ENCODE results near the gene STBD1.
"Not testable (repeated sequence)": the region's sequence is repeated elsewhere in the genome, so short reads cannot be mapped to it uniquely, and the experiment has no call there.

The STBD1 gene

GRCh38 chr4:76326515-76326914, 20.0 kb downstream of the STBD1 start:
- no peak for DNase-seq

DNA sequence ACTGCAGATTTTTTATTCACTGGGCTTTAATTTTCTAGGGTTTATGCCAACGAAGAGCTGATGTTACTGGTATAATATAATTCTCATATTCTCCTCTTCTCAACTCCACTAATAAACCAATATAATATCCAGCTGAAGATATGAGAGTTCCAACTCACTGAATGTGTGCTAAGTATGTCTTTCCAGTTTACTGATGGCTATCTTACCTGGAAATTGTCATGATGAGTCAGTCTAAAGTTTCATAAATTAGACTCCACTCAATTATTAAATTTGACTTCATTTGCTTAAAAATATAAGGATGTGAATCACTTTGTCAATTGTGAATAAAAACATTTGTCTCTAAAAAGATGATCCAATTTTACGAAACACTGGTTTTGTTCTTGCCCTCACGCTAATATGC, 28.4 kb downstream of the STBD1 start:
- no peak for DNase-seq

- no peak for DNase-seq
Measured at GRCh38 chr4:76339364-76339763, 32.8 kb downstream of the STBD1 start.

GRCh38 chr4:76341063-76341462, 34.5 kb downstream of the STBD1 start:
- no peak for DNase-seq

GRCh38 chr4:76342191-76342590, 35.7 kb downstream of the STBD1 start:
- DNase-seq: no peak

GRCh38 chr4:76342803-76343202, 36.3 kb downstream of the STBD1 start:
- DNase-seq: no peak

- DNase-seq: no peak
Measured at GRCh38 chr4:76354517-76355473, 48.3 kb downstream of the STBD1 start.

GRCh38 chr4:76357981-76358380, 51.4 kb downstream of the STBD1 start:
- no peak for DNase-seq

GRCh38 chr4:76359881-76360466, 53.4 kb downstream of the STBD1 start:
- DNase-seq: not testable (repeated sequence)

Data from femur (tissue), 1 donor.